Transverse colon (tissue), 4 donors: ENCODE measurements around the gene ZNF689.

Source experiments
- CTCF ChIP-seq, 5 experiments: fragments of 200-600 bp in 3 of 5; fragments of 450-650 bp in 2 of 5; sonication (generic) in 3 of 5; IDR thresholded peaks; 1 replicate in 2 of 5; 2 replicates in 3 of 5; pipeline ENCODE4 v1.5.1; 2016 to 2017; ENCODE audit warnings: antibody characterized with exemption in 5 of 5, inconsistent platforms in 3 of 5, mild to moderate bottlenecking in 2 of 5, moderate library complexity in 1 of 5
- POLR2A ChIP-seq: fragments of 450-650 bp; IDR thresholded peaks from one replicate; pipeline ENCODE4 v1.6.1; 2016; ENCODE audit warnings: antibody characterized with exemption, mild to moderate bottlenecking, moderate library complexity
- POLR2AphosphoS5 ChIP-seq, 3 donors: sonication (generic); formaldehyde crosslinking; IDR thresholded peaks; one replicate each; pipeline ENCODE4 v1.6.1; 2016; ENCODE audit warnings: antibody characterized with exemption in 3 of 3

GRCh38 chr16:30588651-30589050, 21.5 kb downstream of the ZNF689 start:
- TF ChIP-seq POLR2A (no peak), CTCF (IDR thresholded peaks at IDR 0.05) (no peak), POLR2AphosphoS5 (IDR thresholded peaks at IDR 0.05) (no peak)
